Prostate gland (tissue), 2 donors: ENCODE measurements around the gene TMEM201. TPM values are rescaled to one million over a fixed set of nuclear protein-coding genes. Genes with fewer than 3 reads are reported as not detected.

Source experiments
- DNase-seq: peaks from one replicate; pipeline ENCODE4 v3.0.0-alpha.2; 2019; ENCODE audit warnings: low spot score
- H3K27ac ChIP-seq, 2 donors: fragments of 200-600 bp; sonication (generic); 2 replicates each; pipeline ENCODE4 v1.5.1; 2017 to 2019
- H3K27me3 ChIP-seq: fragments of 200-600 bp; sonication (generic); replicated peaks from 2 replicates; pipeline ENCODE4 v1.5.1; 2019; ENCODE audit not compliant: insufficient read depth
- H3K36me3 ChIP-seq, 2 donors: fragments of 200-600 bp; sonication (generic); 1 replicate in 1 of 2; 2 replicates in 1 of 2; pipeline versions ENCODE4 v1.5.1 to v1.8.1; 2017 to 2019
- H3K4me1 ChIP-seq: fragments of 200-600 bp; sonication (generic); replicated peaks from 2 replicates; pipeline ENCODE4 v1.5.1; 2019
- H3K4me3 ChIP-seq, 2 donors: fragments of 200-600 bp; sonication (generic); 2 replicates each; pipeline ENCODE4 v1.5.1; 2017 to 2019
- H3K9me3 ChIP-seq: fragments of 200-600 bp; sonication (generic); 2 replicates; pipeline ENCODE4 v1.5.1; 2017
- POLR2A ChIP-seq: fragments of 450-650 bp; IDR thresholded peaks from one replicate; pipeline ENCODE4 v1.6.1; 2016; ENCODE audit warnings: antibody characterized with exemption, mild to moderate bottlenecking
- POLR2AphosphoS5 ChIP-seq: sonication (generic); formaldehyde crosslinking; IDR thresholded peaks from one replicate; pipeline ENCODE4 v1.6.1; 2017; ENCODE audit warnings: antibody characterized with exemption
- WGBS: methylation state at CpG from one replicate; pipeline ENCODE4 v1.1.5; 2018; 5-methylcytosine and 5-hydroxymethylcytosine counted together
- intact Hi-C: fragments of 100-400 bp; cut with DNase I; formaldehyde crosslinking; loops from one replicate; pipeline ENCODE4 v1.14.2; 2022
- total RNA-seq, 2 donors: library from RNA; depleted of rRNA; stranded (reverse); fragments of >200 nt; gene quantifications; one replicate each; pipeline ENCODE4 v1.1.0, GENCODE V29; 2016
- TF ChIP-seq, protein P1 (sequence below), 4 experiments: fragments of 200-600 bp in 2 of 4; fragments of 450-650 bp in 2 of 4; sonication (generic) in 2 of 4; IDR thresholded peaks; 1 replicate in 3 of 4; 2 replicates in 1 of 4; pipeline ENCODE4 v1.5.1; 2016 to 2019; ENCODE audit warnings: antibody characterized with exemption in 4 of 4, mild to moderate bottlenecking in 2 of 4, moderate library complexity in 2 of 4

Gene TMEM201
- total RNA-seq, 2 donors from 2014 or later = 9.6 to 27.9 TPM

GRCh38 chr1:9596415-9597123 lies 7.9 kb downstream of the TMEM201 start:
- Histone ChIP-seq H3K9me3 (no peaks in the 10 kb centered on the region), H3K27ac (no peak overlapping the region), H3K27me3 (no peaks in the 10 kb centered on the region), H3K4me1 (peaks cover 4% of the 10 kb centered on the region), H3K36me3 (peaks cover 7 to 11% of the 10 kb centered on the region in 2 donors), H3K4me3 (no peak overlapping the region)
- DNase-seq = no peak
- 50% methylated on average over 21 of the region's 27 CpGs for WGBS
- intact Hi-C loops = no loop called here
- TF ChIP-seq, protein P1, sequence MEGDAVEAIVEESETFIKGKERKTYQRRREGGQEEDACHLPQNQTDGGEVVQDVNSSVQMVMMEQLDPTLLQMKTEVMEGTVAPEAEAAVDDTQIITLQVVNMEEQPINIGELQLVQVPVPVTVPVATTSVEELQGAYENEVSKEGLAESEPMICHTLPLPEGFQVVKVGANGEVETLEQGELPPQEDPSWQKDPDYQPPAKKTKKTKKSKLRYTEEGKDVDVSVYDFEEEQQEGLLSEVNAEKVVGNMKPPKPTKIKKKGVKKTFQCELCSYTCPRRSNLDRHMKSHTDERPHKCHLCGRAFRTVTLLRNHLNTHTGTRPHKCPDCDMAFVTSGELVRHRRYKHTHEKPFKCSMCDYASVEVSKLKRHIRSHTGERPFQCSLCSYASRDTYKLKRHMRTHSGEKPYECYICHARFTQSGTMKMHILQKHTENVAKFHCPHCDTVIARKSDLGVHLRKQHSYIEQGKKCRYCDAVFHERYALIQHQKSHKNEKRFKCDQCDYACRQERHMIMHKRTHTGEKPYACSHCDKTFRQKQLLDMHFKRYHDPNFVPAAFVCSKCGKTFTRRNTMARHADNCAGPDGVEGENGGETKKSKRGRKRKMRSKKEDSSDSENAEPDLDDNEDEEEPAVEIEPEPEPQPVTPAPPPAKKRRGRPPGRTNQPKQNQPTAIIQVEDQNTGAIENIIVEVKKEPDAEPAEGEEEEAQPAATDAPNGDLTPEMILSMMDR (IDR thresholded peaks at IDR 0.05) = no peak
- TF ChIP-seq POLR2AphosphoS5 (no peak), POLR2A (no peak)

DNA sequence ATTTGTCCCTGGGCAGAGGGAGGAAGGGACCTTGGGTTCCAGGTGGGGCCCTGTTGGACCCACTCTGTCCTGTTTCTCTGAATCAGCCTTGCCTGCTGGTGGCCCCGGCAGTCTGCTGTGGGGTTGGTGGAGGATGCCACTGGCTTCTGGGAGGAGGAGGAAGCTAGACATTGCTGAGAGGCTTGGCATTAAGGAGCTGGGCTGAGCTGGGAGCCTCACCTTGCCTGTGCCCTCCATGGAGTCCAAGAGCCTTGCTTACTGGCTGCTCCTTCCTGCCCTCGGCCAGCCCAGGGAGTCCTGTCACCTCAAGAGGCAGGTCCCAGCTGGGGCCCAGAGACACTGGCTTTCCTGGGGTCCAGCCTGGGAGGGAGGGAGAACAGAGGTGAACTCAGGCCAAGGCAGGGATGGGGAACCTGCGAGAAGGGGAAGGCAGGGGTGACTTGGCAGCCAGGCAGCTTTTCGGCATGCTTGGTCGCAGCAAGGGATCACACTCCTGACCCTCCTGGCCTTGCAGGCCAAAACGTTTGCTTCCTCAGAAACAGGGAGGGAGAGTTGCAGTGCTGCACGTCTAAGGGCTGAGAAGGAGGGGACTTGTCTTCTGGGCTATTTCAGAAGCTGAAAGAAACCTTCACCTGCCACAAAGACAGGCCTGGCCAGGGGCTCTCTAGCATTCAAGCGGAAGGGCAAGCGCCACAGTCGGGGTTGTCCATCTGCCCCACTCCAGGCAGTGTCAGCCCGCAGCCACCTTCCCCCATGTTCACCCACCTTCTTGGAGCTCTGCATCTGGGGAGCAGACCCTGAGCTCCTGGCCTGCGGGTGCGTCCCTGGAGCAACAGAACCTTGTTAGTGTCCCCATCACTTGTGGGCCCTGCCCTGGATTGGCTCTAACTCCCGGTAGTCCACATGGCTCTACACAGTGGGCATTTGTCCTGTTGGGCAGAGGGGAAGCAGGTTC lies 8.9 kb downstream of the TMEM201 start:
- 86% methylated on average over 14 of the region's 14 CpGs for WGBS
- H3K4me1 ChIP-seq = peaks cover 4% of the 10 kb centered on the region
- H3K27ac ChIP-seq = no peak overlapping the region
- peaks cover 7 to 18% of the 10 kb centered on the region in 2 donors for H3K36me3 ChIP-seq
- no peak for TF ChIP-seq POLR2AphosphoS5
- no peak for TF ChIP-seq POLR2A
- TF ChIP-seq, protein P1 (IDR thresholded peaks at IDR 0.05) = no peak
- intact Hi-C loops = no loop called here
- H3K9me3 ChIP-seq = no peaks in the 10 kb centered on the region
- DNase-seq = no peak
- no peaks in the 10 kb centered on the region for H3K27me3 ChIP-seq
- no peak overlapping the region for H3K4me3 ChIP-seq

- 91% methylated on average over 18 of the region's 18 CpGs for WGBS
- TF ChIP-seq POLR2AphosphoS5 (no peak), POLR2A (no peak)
- TF ChIP-seq, protein P1 (IDR thresholded peaks at IDR 0.05) = no peak
- DNase-seq = no peak
- peaks cover 7 to 21% of the 10 kb centered on the region in 2 donors for H3K36me3 ChIP-seq
- intact Hi-C loops = no loop called here
- H3K27me3 ChIP-seq = no peaks in the 10 kb centered on the region
- H3K4me3 ChIP-seq = no peak overlapping the region
- H3K9me3 ChIP-seq = no peaks in the 10 kb centered on the region
- H3K4me1 ChIP-seq = no peaks in the 10 kb centered on the region
- no peak overlapping the region for H3K27ac ChIP-seq
Measured at GRCh38 chr1:9598316-9598700, 9.6 kb downstream of the TMEM201 start.

DNA sequence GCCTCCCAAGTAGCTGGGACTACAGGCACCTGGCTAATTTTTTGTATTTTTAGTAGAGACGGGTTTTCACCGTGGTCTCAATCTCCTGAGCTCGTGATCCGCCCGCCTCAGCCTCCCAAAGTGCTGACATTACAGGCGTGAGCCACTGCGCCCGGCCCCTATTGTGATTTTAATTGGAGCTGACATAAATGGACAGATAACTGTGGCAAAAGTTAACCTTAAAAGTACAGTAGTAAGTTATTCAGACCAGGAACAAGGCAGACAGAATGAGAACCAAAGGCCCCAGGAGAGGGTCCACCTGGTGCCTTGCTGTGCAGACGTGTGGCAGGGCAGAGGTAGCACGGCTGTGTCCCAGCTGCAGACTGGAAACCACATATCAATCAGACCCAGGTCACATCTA lies 11.0 kb downstream of the TMEM201 start:
- no peaks in the 10 kb centered on the region for H3K4me1 ChIP-seq
- intact Hi-C loops = no loop called here
- no peak for TF ChIP-seq POLR2A
- TF ChIP-seq, protein P1 (IDR thresholded peaks at IDR 0.05) = no peak
- TF ChIP-seq POLR2AphosphoS5 = no peak
- H3K27ac ChIP-seq = no peak overlapping the region
- H3K36me3 ChIP-seq = peaks cover 7 to 21% of the 10 kb centered on the region in 2 donors
- 94% methylated on average over 10 of the region's 10 CpGs for WGBS
- H3K9me3 ChIP-seq = no peaks in the 10 kb centered on the region
- no peak for DNase-seq
- no peaks in the 10 kb centered on the region for H3K27me3 ChIP-seq
- H3K4me3 ChIP-seq = no peak overlapping the region
